ENCODE data around the gene WNT5A. TPM values are rescaled to one million over a fixed set of nuclear protein-coding genes. Genes with fewer than 3 reads are reported as not detected.

WNT5A gene
- polyA plus RNA-seq, 1 donor (not counting 4 experiments of a cell fraction or from before 2014, with no cell fraction given) = 9.4 TPM

- FAIRE-seq (no peak), DNase-seq (ENCODE audit: low read depth, low spot score) (no peak)
- H2AFZ ChIP-seq (ENCODE audit: control insufficient read depth, low read length) = no peak overlapping the region
- H3K36me3 ChIP-seq (ENCODE audit: control insufficient read depth in 2 of 2, extremely low read depth in 1 of 2, insufficient read depth in 2 of 2, low read length in 2 of 2) = no peaks in the 10 kb centered on the region
- H3K4me3 ChIP-seq (ENCODE audit: control insufficient read depth in 2 of 3, extremely low read depth in 1 of 3, insufficient read depth in 2 of 3, low read depth in 1 of 3, low read length in 3 of 3) = no peak overlapping the region
- dilution Hi-C loops (cut with MboI; ENCODE audit: extremely low pct_ligation_motif_present, low sequenced_read_pairs) = no loop called here
- no peak overlapping the region for H3K4me2 ChIP-seq (ENCODE audit: control insufficient read depth, extremely low read depth, insufficient read depth, low read depth, low read length)
- H3K9me1 ChIP-seq (ENCODE audit: control insufficient read depth, extremely low read depth, insufficient read depth, low read length) = no peaks in the 10 kb centered on the region
- H3K27me3 ChIP-seq (ENCODE audit: control insufficient read depth, extremely low read depth, insufficient read depth, low read length) = no peaks in the 10 kb centered on the region
- TF ChIP-seq CTCF (optimal IDR thresholded peaks at IDR 0.05 in 1 of 3, IDR thresholded peaks at IDR 0.05 in 1 of 3, conservative IDR thresholded peaks at IDR 0.05 in 1 of 3; ENCODE audit: extremely low read depth in 1 of 3, insufficient read depth in 2 of 3, low read length in 3 of 3) (no peak), EZH2 (IDR thresholded peaks at IDR 0.05; ENCODE audit: low read length) (no peak)
- no peaks in the 10 kb centered on the region for H4K20me1 ChIP-seq (ENCODE audit: control insufficient read depth, extremely low read depth, insufficient read depth, low read length)
- no peak overlapping the region for H3K27ac ChIP-seq (ENCODE audit: control insufficient read depth, insufficient read depth, low read length)
- no peaks in the 10 kb centered on the region for H3K79me2 ChIP-seq (ENCODE audit: control insufficient read depth, insufficient read depth, low read length)
- no peaks in the 10 kb centered on the region for H3K4me1 ChIP-seq (ENCODE audit: control insufficient read depth, extremely low read depth, insufficient read depth, low read length)
- no peak overlapping the region for H3K9ac ChIP-seq (ENCODE audit: control insufficient read depth, extremely low read depth, insufficient read depth, low read length)
- H3K9me3 ChIP-seq (ENCODE audit: control insufficient read depth, low read depth, low read length) = no peaks in the 10 kb centered on the region
These were observed 34.2 kb downstream of the WNT5A start for GRCh38 chr3:55452886-55453285.

- Histone ChIP-seq H3K27me3 (ENCODE audit: control insufficient read depth, extremely low read depth, insufficient read depth, low read length) (no peaks in the 10 kb centered on the region), H4K20me1 (ENCODE audit: control insufficient read depth, extremely low read depth, insufficient read depth, low read length) (no peaks in the 10 kb centered on the region), H3K4me2 (ENCODE audit: control insufficient read depth, extremely low read depth, insufficient read depth, low read depth, low read length) (no peak overlapping the region), H3K36me3 (ENCODE audit: control insufficient read depth in 2 of 2, extremely low read depth in 1 of 2, insufficient read depth in 2 of 2, low read length in 2 of 2) (no peaks in the 10 kb centered on the region), H3K4me3 (ENCODE audit: control insufficient read depth in 2 of 3, extremely low read depth in 1 of 3, insufficient read depth in 2 of 3, low read depth in 1 of 3, low read length in 3 of 3) (no peak overlapping the region), H3K27ac (ENCODE audit: control insufficient read depth, insufficient read depth, low read length) (no peak overlapping the region), H3K9me1 (ENCODE audit: control insufficient read depth, extremely low read depth, insufficient read depth, low read length) (no peaks in the 10 kb centered on the region), H2AFZ (ENCODE audit: control insufficient read depth, low read length) (no peak overlapping the region), H3K4me1 (ENCODE audit: control insufficient read depth, extremely low read depth, insufficient read depth, low read length) (peaks cover 3% of the 10 kb centered on the region), H3K9ac (ENCODE audit: control insufficient read depth, extremely low read depth, insufficient read depth, low read length) (no peak overlapping the region), H3K9me3 (ENCODE audit: control insufficient read depth, low read depth, low read length) (no peaks in the 10 kb centered on the region), H3K79me2 (ENCODE audit: control insufficient read depth, insufficient read depth, low read length) (no peaks in the 10 kb centered on the region)
- TF ChIP-seq EZH2 (IDR thresholded peaks at IDR 0.05; ENCODE audit: low read length) (no peak), CTCF (optimal IDR thresholded peaks at IDR 0.05 in 1 of 3, IDR thresholded peaks at IDR 0.05 in 1 of 3, conservative IDR thresholded peaks at IDR 0.05 in 1 of 3; ENCODE audit: extremely low read depth in 1 of 3, insufficient read depth in 2 of 3, low read length in 3 of 3) (no peak)
- DNase-seq (ENCODE audit: low read depth, low spot score) (no peak), FAIRE-seq (no peak)
- dilution Hi-C loops (cut with MboI; ENCODE audit: extremely low pct_ligation_motif_present, low sequenced_read_pairs) = no loop called here
These were observed 37.6 kb downstream of the WNT5A start for GRCh38 chr3:55449527-55449926.
